Lung (tissue), 12 donors: ENCODE measurements around the gene LRRC10. TPM values are rescaled to one million over a fixed set of nuclear protein-coding genes. Genes with fewer than 3 reads are reported as not detected.

Source experiments
- ATAC-seq: fragments of 200-7000 bp; cut with Tn5 transposase; one replicate; pipeline ENCODE4 v1.9.1; 2020; ENCODE audit warnings: moderate number of reproducible peaks; ENCODE audit not compliant: insufficient read depth, low FRiP score
- DNase-seq, 3 donors: peaks; one replicate each; pipeline ENCODE4 v3.0.0-alpha.2; 2013 to 2017
- H3K27ac ChIP-seq, 2 donors: one replicate each; pipeline ENCODE4 v1.5.1; 2013; ENCODE audit warnings: mild to moderate bottlenecking in 2 of 2, moderate library complexity in 2 of 2, control low read depth in 1 of 2, inconsistent platforms in 1 of 2, low read depth in 1 of 2, low read length in 1 of 2
- H3K27me3 ChIP-seq, 3 donors: one replicate each; pipeline ENCODE4 v1.5.1; 2013; ENCODE audit warnings: low read length in 2 of 3; ENCODE audit not compliant: control insufficient read depth in 3 of 3, insufficient read depth in 3 of 3
- H3K36me3 ChIP-seq, 4 donors: one replicate each; pipeline ENCODE4 v1.5.1; 2013; ENCODE audit warnings: low read length in 4 of 4, mild to moderate bottlenecking in 1 of 4, moderate library complexity in 1 of 4; ENCODE audit not compliant: control insufficient read depth in 4 of 4, insufficient read depth in 4 of 4
- H3K4me1 ChIP-seq, 5 donors: one replicate each; pipeline ENCODE4 v1.5.1; 2013; ENCODE audit warnings: low read length in 5 of 5, mild to moderate bottlenecking in 2 of 5, moderate library complexity in 1 of 5; ENCODE audit not compliant: control insufficient read depth in 5 of 5, insufficient read depth in 5 of 5
- H3K4me3 ChIP-seq: one replicate; pipeline ENCODE4 v1.5.1; 2013; ENCODE audit warnings: mild to moderate bottlenecking, control low read depth, moderate library complexity
- H3K9ac ChIP-seq, 2 donors: one replicate each; pipeline ENCODE4 v1.5.1; 2013; ENCODE audit warnings: low read length in 2 of 2, control low read depth in 1 of 2; ENCODE audit not compliant: insufficient read depth in 1 of 2
- H3K9me3 ChIP-seq, 4 donors: one replicate each; pipeline ENCODE4 v1.5.1; 2013; ENCODE audit warnings: low read length in 3 of 4, mild to moderate bottlenecking in 1 of 4, moderate library complexity in 1 of 4; ENCODE audit not compliant: control insufficient read depth in 4 of 4, insufficient read depth in 3 of 4
- WGBS, 2 donors: extraction: QIAGEN DNeasy Blood & Tissue Kit; methylation state at CpG; one replicate each; pipeline ENCODE4 v1.1.7; 2013; 5-methylcytosine and 5-hydroxymethylcytosine counted together
- polyA plus RNA-seq, 2 donors: library from polyadenylated mRNA; stranded (reverse); fragments of 200-250 nt; gene quantifications; one replicate each; pipeline ENCODE4 v1.2.1, GENCODE V29; 2013
- total RNA-seq, 2 donors: library from RNA; depleted of rRNA in 1 of 2; stranded (reverse); fragments of >200 nt in 1 of 2; gene quantifications; one replicate each; pipeline ENCODE4 v1.2.1, GENCODE V29; 2014 to 2021
- TF ChIP-seq, protein P1 (sequence below): IDR thresholded peaks from 2 replicates; pipeline ENCODE4 v1.5.1; 2012; ENCODE audit warnings: mild to moderate bottlenecking; ENCODE audit errors: control extremely low read depth, extremely low read depth
- donor health status: control.
- donor health status: control.
- donor health status: Bipolar disorder and iron deficiency.
- donor health status: healthy.
- donor health status: DM: yes; HTN: yes; CAD: no.

Gene LRRC10
- total and polyA plus RNA-seq, 4 donors = 0.40 TPM; not detected in 3

DNA sequence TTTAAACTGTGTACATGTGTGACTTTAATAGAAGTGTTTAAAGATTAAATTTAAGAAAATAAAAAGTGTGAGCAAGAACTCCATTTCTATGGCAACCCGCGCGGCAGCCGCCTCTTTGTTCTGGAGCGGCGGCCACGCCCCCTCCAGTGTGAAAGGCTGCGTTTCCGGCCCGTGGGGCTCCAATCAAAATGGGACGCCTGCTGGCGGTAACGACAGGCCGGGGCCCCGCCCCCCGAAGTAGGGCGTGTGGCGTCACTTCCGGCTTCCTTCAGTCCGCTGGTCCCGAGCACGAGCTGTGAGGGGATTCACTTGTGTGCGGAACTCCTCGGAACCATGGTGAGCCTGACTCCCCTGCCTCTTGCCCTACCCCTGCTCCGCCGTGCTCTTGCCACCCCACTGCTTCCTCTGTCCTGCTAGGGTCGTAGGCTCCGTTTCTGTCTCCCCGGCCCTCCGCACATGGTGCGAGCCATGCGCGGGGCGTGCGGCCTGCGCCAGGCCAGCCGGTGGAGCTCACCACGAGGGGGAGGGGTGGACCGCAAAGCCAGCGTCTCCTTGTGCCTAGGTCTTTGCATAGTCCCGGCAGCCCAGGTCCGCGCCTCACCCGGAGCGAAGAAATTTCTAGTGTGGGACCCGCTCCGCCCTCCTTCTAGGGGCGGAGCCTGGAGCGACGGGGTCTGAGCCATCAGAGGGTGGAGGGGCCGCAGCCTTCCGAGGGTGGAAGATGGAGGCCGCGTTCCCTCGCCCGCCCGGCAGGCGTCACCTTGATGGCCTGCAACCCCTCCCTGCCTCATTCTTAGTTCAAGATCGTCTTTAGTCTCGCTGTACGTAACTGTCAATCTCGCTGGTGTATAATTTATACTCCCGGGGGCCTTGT lies 25.3 kb downstream of the LRRC10 start, which contains the start of gene CCT2:
CCT2 (plus strand) TSS at position 271 of the 874 bp plus-strand sequence; CDS start at position 334, 63 bp downstream.
- ATAC-seq = peak; percentile 100
- 0% methylated on average over 63 of the region's 63 CpGs for WGBS, 2 donors
- peak within 1 kb of the TSS; percentile 99 for H3K9ac ChIP-seq

DNA sequence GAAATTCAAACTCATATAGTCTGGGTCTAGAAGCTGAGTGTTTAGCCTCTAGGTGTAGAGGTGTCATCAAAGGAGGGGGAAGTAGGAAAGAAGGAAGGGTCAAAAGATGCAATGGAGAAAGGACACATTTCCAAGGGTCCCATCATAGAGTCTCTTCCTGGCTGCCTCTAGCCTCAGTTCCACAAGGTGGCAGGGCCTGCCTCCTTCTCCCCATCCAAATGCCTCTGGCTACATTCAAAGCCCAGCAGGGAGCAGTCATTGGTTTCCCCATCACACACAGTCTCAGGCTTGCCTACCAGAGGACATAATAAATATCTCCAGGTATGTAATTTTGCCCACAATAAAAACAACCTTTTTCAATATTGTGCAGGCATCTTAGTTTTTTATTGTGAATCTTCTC lies 27.5 kb downstream of the LRRC10 start:
- ATAC-seq (no peak), DNase-seq (peak in 1 of 3 donors; percentile 9)
- Histone ChIP-seq H3K36me3 (peaks cover 2 to 17% (median 16%) of the 10 kb centered on the region in 4 donors), H3K4me3 (no peak overlapping the region), H3K27me3 (no peaks in the 10 kb centered on the region), H3K4me1 (peaks cover 0 to 4% (median 2%) of the 10 kb centered on the region in 5 donors), H3K27ac (no peak overlapping the region), H3K9ac (no peak overlapping the region), H3K9me3 (no peaks in the 10 kb centered on the region)
- TF ChIP-seq, protein P1, sequence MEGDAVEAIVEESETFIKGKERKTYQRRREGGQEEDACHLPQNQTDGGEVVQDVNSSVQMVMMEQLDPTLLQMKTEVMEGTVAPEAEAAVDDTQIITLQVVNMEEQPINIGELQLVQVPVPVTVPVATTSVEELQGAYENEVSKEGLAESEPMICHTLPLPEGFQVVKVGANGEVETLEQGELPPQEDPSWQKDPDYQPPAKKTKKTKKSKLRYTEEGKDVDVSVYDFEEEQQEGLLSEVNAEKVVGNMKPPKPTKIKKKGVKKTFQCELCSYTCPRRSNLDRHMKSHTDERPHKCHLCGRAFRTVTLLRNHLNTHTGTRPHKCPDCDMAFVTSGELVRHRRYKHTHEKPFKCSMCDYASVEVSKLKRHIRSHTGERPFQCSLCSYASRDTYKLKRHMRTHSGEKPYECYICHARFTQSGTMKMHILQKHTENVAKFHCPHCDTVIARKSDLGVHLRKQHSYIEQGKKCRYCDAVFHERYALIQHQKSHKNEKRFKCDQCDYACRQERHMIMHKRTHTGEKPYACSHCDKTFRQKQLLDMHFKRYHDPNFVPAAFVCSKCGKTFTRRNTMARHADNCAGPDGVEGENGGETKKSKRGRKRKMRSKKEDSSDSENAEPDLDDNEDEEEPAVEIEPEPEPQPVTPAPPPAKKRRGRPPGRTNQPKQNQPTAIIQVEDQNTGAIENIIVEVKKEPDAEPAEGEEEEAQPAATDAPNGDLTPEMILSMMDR = no peak

More for the DNA sequence above, 25.3 kb downstream of the LRRC10 start, which contains the start of gene CCT2:
- TF ChIP-seq, protein P1 = no peak
- DNase-seq = peak; percentile 98 to 99 (median 98)
- H3K36me3 ChIP-seq = peaks cover 7 to 36% (median 33%) of the 10 kb centered on the region in 4 donors
- peak within 1 kb of the TSS; percentile 69 to 90 for H3K27ac ChIP-seq
- no peaks in the 10 kb centered on the region for H3K27me3 ChIP-seq
- H3K4me1 ChIP-seq = peaks cover 0 to 4% (median 2%) of the 10 kb centered on the region in 5 donors
- H3K9me3 ChIP-seq = no peaks in the 10 kb centered on the region
- H3K4me3 ChIP-seq = peak within 1 kb of the TSS; percentile 74

DNA sequence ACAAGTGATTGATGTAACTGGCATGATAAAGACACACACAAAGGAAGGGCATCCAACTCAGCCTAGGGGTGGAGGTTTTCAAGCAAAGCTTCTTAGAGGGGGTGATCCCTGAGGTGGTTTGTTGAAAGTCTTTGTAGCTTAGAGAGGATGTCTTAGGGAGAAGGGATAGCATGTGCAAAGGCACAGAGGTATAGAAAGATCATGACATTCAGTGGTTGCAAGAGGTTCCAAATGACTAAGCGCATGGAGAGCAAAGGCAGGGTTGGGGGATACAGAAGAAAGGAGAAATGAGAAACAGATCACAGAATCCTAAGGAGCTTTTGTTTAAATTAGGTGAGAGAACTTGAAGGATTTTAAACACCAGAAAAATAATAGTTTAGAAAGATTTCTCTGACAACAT lies 30.6 kb downstream of the LRRC10 start:
- 90 to 100% methylated on average over 1 of the region's 1 CpG for WGBS, 2 donors
- Histone ChIP-seq H3K27me3 (no peaks in the 10 kb centered on the region), H3K4me3 (no peak overlapping the region), H3K4me1 (no peaks in the 10 kb centered on the region), H3K27ac (no peak overlapping the region), H3K9ac (no peak overlapping the region), H3K9me3 (no peaks in the 10 kb centered on the region), H3K36me3 (peaks cover 0 to 4% (median 2%) of the 10 kb centered on the region in 4 donors)
- TF ChIP-seq, protein P1 = no peak
- no peak for DNase-seq
- ATAC-seq = no peak
